GM23338 (cell line): ENCODE results near the gene ARHGAP30. TPM values are rescaled to one million over a fixed set of nuclear protein-coding genes. Genes with fewer than 3 reads are reported as not detected.
A peak's percentile ranks its signal among the peaks of the same experiment; 100 is the strongest.

ENCODE experiments used
- ATAC-seq: fragments of 200-7000 bp; cut with Tn5 transposase; 3 replicates; pipeline ENCODE4 v1.9.1; 2020
- DNase-seq: peaks from one replicate; pipeline ENCODE4 v3.0.0-alpha.2; 2015; ENCODE audit warnings: low spot score
- H2AFZ ChIP-seq: fragments of 200-600 bp; sonication (generic); 2 replicates; pipeline ENCODE4 v1.8.0; 2016; ENCODE audit warnings: antibody characterized with exemption, mild to moderate bottlenecking, moderate library complexity
- H3F3A ChIP-seq: fragments of 200-600 bp; sonication (generic); replicated peaks from 2 replicates; pipeline ENCODE4 v1.8.0; 2017; ENCODE audit warnings: antibody characterized with exemption, mixed run types, low read depth
- H3K27ac ChIP-seq: fragments of 200-600 bp; sonication (generic); 2 replicates; pipeline ENCODE4 v1.6.1; 2016; ENCODE audit warnings: low read depth
- H3K27me3 ChIP-seq: fragments of 200-600 bp; sonication (generic); 2 replicates; pipeline ENCODE4 v1.8.0; 2016; ENCODE audit warnings: mild to moderate bottlenecking, mixed run types, moderate library complexity; ENCODE audit not compliant: insufficient read depth
- H3K36me3 ChIP-seq: fragments of 200-600 bp; sonication (generic); 2 replicates; pipeline ENCODE4 v1.8.0; 2016; ENCODE audit warnings: mild to moderate bottlenecking; ENCODE audit not compliant: insufficient read depth
- H3K4me1 ChIP-seq: fragments of 200-600 bp; sonication (generic); 2 replicates; pipeline ENCODE4 v1.8.0; 2016; ENCODE audit warnings: mild to moderate bottlenecking, moderate library complexity; ENCODE audit not compliant: insufficient read depth
- H3K4me2 ChIP-seq: fragments of 200-600 bp; sonication (generic); 2 replicates; pipeline ENCODE4 v1.7.1; 2017; ENCODE audit warnings: mixed run types
- H3K4me3 ChIP-seq: fragments of 200-600 bp; sonication (generic); 2 replicates; pipeline ENCODE4 v1.6.1; 2016; ENCODE audit warnings: mixed run types
- H3K79me2 ChIP-seq: fragments of 200-600 bp; sonication (generic); replicated peaks from 2 replicates; pipeline ENCODE4 v1.8.0; 2017; ENCODE audit warnings: mild to moderate bottlenecking; ENCODE audit not compliant: insufficient read depth
- H3K9me2 ChIP-seq: fragments of 200-600 bp; sonication (generic); 2 replicates; pipeline ENCODE4 v1.8.0; 2017; ENCODE audit not compliant: insufficient read depth
- H4K20me1 ChIP-seq: fragments of 200-600 bp; sonication (generic); replicated peaks from 2 replicates; pipeline ENCODE4 v1.8.0; 2017; ENCODE audit warnings: mild to moderate bottlenecking; ENCODE audit not compliant: insufficient read depth
- H3K27ac Mint-ChIP-seq: 2 replicates; pipeline ENCODE4 v1.8.0; 2020; ENCODE audit warnings: inconsistent platforms, mild to moderate bottlenecking, moderate library complexity, mixed read lengths
- H3K27me3 Mint-ChIP-seq: 3 replicates; pipeline ENCODE4 v1.8.0; 2022; ENCODE audit warnings: low read depth, mild to moderate bottlenecking, moderate library complexity, mixed read lengths, inconsistent platforms; ENCODE audit not compliant: insufficient read depth, poor library complexity
- H3K36me3 Mint-ChIP-seq: 3 replicates; pipeline ENCODE4 v1.8.0; 2021; ENCODE audit warnings: low read depth, mild to moderate bottlenecking, inconsistent platforms, moderate library complexity, mixed read lengths
- H3K4me1 Mint-ChIP-seq: 3 replicates; pipeline ENCODE4 v1.8.0; 2020; ENCODE audit warnings: mild to moderate bottlenecking, inconsistent platforms, mixed read lengths
- H3K4me3 Mint-ChIP-seq: 3 replicates; pipeline ENCODE4 v1.8.0; 2021; ENCODE audit warnings: moderate library complexity, mild to moderate bottlenecking, inconsistent platforms, mixed read lengths
- H3K9me3 Mint-ChIP-seq: 3 replicates; pipeline ENCODE4 v1.8.0; 2020; ENCODE audit warnings: moderate library complexity, mild to moderate bottlenecking, inconsistent platforms, mixed read lengths
- CREB1 ChIP-seq: fragments of 250-450 bp; sonication (Bioruptor Pico); IDR thresholded peaks from 2 replicates; pipeline ENCODE4 v1.5.0; 2020; ENCODE audit warnings: low read depth, mild to moderate bottlenecking, moderate library complexity
- CTCF ChIP-seq, 2 experiments: fragments of 200-600 bp in 1 of 2; sonication (generic) in 1 of 2; conservative IDR thresholded peaks; 2 replicates each; pipeline versions ENCODE4 v1.5.1 to v1.6.1; 2016 to 2017; ENCODE audit warnings: antibody characterized with exemption in 2 of 2, low read depth in 2 of 2, mild to moderate bottlenecking in 2 of 2, moderate library complexity in 1 of 2
- ETS1 ChIP-seq: IDR thresholded peaks from 2 replicates; pipeline ENCODE4 v1.6.1; 2016; ENCODE audit warnings: antibody characterized with exemption
- EZH2 ChIP-seq: fragments of 200-600 bp; sonication (generic); IDR thresholded peaks from one replicate; pipeline ENCODE4 v1.8.0; 2017; ENCODE audit warnings: antibody characterized with exemption, mild to moderate bottlenecking, low read depth; ENCODE audit not compliant: unreplicated experiment
- NANOG ChIP-seq: IDR thresholded peaks from 2 replicates; pipeline ENCODE4 v1.6.1; 2016; ENCODE audit warnings: antibody characterized with exemption, borderline replicate concordance
- POLR2AphosphoS5 ChIP-seq: IDR thresholded peaks from 2 replicates; pipeline ENCODE4 v1.6.1; 2016; ENCODE audit warnings: antibody characterized with exemption, low read depth
- REST ChIP-seq: IDR thresholded peaks from one replicate; pipeline ENCODE4 v1.6.1; 2018; ENCODE audit warnings: antibody characterized with exemption; ENCODE audit not compliant: unreplicated experiment
- STAT1 ChIP-seq: IDR thresholded peaks from one replicate; pipeline ENCODE4 v1.6.1; 2016; ENCODE audit warnings: antibody characterized with exemption; ENCODE audit not compliant: unreplicated experiment
- ZNF114 ChIP-seq: fragments of 250-450 bp; sonication (Bioruptor Pico); IDR thresholded peaks from 2 replicates; pipeline ENCODE4 v1.5.0; 2020; ENCODE audit warnings: mild to moderate bottlenecking, moderate library complexity
- ZNF331 ChIP-seq: fragments of 250-450 bp; sonication (Bioruptor Pico); IDR thresholded peaks from 2 replicates; pipeline ENCODE4 v1.5.0; 2020; ENCODE audit warnings: low read depth, mild to moderate bottlenecking, moderate library complexity
- ZNF462 ChIP-seq: fragments of 250-450 bp; sonication (Bioruptor Pico); IDR thresholded peaks from 2 replicates; pipeline ENCODE4 v1.5.0; 2020; ENCODE audit warnings: mild to moderate bottlenecking, moderate library complexity
- polyA plus RNA-seq: library from polyadenylated mRNA; unstranded; fragments of >200 nt; fragmentation: Nextera tagmentation; extraction: Ambion mirVana; gene quantifications from 2 replicates; pipeline ENCODE4 v1.2.1, GENCODE V29; 2016
- total RNA-seq: library from RNA; depleted of rRNA; stranded (reverse); fragments of >200 nt; shearing (Covaris generic); gene quantifications from 2 replicates; pipeline ENCODE4 v1.2.3, GENCODE V29; 2014

ARHGAP30 gene
- total and polyA plus RNA-seq, 2 experiments from 2014 or later, result 0.45 TPM; not detected in 1

GRCh38 chr1:161021165-161021969 lies 48.3 kb downstream of the ARHGAP30 start:
- peaks cover 29% of the 10 kb centered on the region for H4K20me1 ChIP-seq
- H2AFZ ChIP-seq, result no peak overlapping the region
- peak overlapping the region; percentile 69 for H3K4me2 ChIP-seq
- Mint-ChIP-seq H3K4me1 (peaks cover 47% of the 10 kb centered on the region), H3K4me3 (peak overlapping the region; percentile 89), H3K9me3 (no peaks in the 10 kb centered on the region; the same call in 2 of the 3 replicates), H3K36me3 (peaks cover 15% of the 10 kb centered on the region), H3K27ac (peak overlapping the region; percentile 100), H3K27me3 (peaks cover 11% of the 10 kb centered on the region)
- no peaks in the 10 kb centered on the region for H3K27me3 ChIP-seq
- H3K27ac ChIP-seq, result peak overlapping the region; percentile 84
- peaks cover 44% of the 10 kb centered on the region for H3K79me2 ChIP-seq
- ATAC-seq, result peak; percentile 95
- no peak for TF ChIP-seq STAT1
- TF ChIP-seq NANOG, result no peak
- no peak for TF ChIP-seq REST
- peak; percentile 93 for TF ChIP-seq POLR2AphosphoS5
- no peak for TF ChIP-seq ZNF114 (CRISPR knock-in tag)
- peak; percentile 91 for TF ChIP-seq CREB1 (CRISPR knock-in tag)
- no peak for TF ChIP-seq ETS1
- TF ChIP-seq ZNF331 (CRISPR knock-in tag), result no peak
- no peak for TF ChIP-seq CTCF (conservative IDR thresholded peaks at IDR 0.05; ENCODE audit: low read depth in 2 of 2)
- TF ChIP-seq EZH2, result no peak
- no peak for TF ChIP-seq ZNF462 (CRISPR knock-in tag)
- peaks cover 13% of the 10 kb centered on the region for H3F3A ChIP-seq
- H3K9me2 ChIP-seq, result no peaks in the 10 kb centered on the region
- peak; percentile 99 for DNase-seq
- peak overlapping the region; percentile 99 for H3K4me3 ChIP-seq
- peaks cover 30% of the 10 kb centered on the region for H3K4me1 ChIP-seq
- H3K36me3 ChIP-seq, result no peaks in the 10 kb centered on the region
